ENCODE data around the gene CAB39.

Gene CAB39

GRCh38 chr2:230742781-230743180 is 30.1 kb downstream of the CAB39 start:
- TF ChIP-seq ZNF565 (CRISPR knock-in tag; conservative IDR thresholded peaks at IDR 0.05; ENCODE audit: low read depth) (no peak), ZNF8 (CRISPR knock-in tag; IDR thresholded peaks at IDR 0.05) (no peak), ZFP3 (CRISPR knock-in tag; IDR thresholded peaks at IDR 0.05) (no peak)
- no peak for ATAC-seq

- ATAC-seq: no peak
- TF ChIP-seq TCF4 (CRISPR knock-in tag; IDR thresholded peaks at IDR 0.05; ENCODE audit: borderline replicate concordance) (no peak), CREB5 (CRISPR knock-in tag; IDR thresholded peaks at IDR 0.05; ENCODE audit: low read depth) (no peak), ZNF70 (CRISPR knock-in tag; IDR thresholded peaks at IDR 0.05) (no peak), SNAI2 (CRISPR knock-in tag; IDR thresholded peaks at IDR 0.05) (no peak), CSRNP3 (CRISPR knock-in tag; IDR thresholded peaks at IDR 0.05) (no peak), ZNF565 (CRISPR knock-in tag; conservative IDR thresholded peaks at IDR 0.05; ENCODE audit: low read depth) (no peak), GLIS3 (CRISPR knock-in tag; IDR thresholded peaks at IDR 0.05) (no peak), ESRRG (CRISPR knock-in tag; IDR thresholded peaks at IDR 0.05) (no peak), CSDC2 (CRISPR knock-in tag; IDR thresholded peaks at IDR 0.05) (no peak), ZNF8 (CRISPR knock-in tag; IDR thresholded peaks at IDR 0.05) (no peak), ARNTL (CRISPR knock-in tag; IDR thresholded peaks at IDR 0.05; ENCODE audit: borderline replicate concordance, low read depth) (no peak), ZFP3 (CRISPR knock-in tag; IDR thresholded peaks at IDR 0.05) (no peak), ZFP30 (CRISPR knock-in tag; IDR thresholded peaks at IDR 0.05) (no peak), OSR1 (CRISPR knock-in tag; IDR thresholded peaks at IDR 0.05) (no peak), ISL1 (CRISPR knock-in tag; IDR thresholded peaks at IDR 0.05) (no peak), PATZ1 (CRISPR knock-in tag; IDR thresholded peaks at IDR 0.05; ENCODE audit: borderline replicate concordance) (no peak)
Measured at GRCh38 chr2:230746213-230746612, 33.6 kb downstream of the CAB39 start.

- ATAC-seq: no peak
- TF ChIP-seq ZNF565 (CRISPR knock-in tag; conservative IDR thresholded peaks at IDR 0.05; ENCODE audit: low read depth) (no peak), CSRNP3 (CRISPR knock-in tag; IDR thresholded peaks at IDR 0.05) (no peak), TCF4 (CRISPR knock-in tag; IDR thresholded peaks at IDR 0.05; ENCODE audit: borderline replicate concordance) (no peak), ZNF8 (CRISPR knock-in tag; IDR thresholded peaks at IDR 0.05) (no peak), ZNF70 (CRISPR knock-in tag; IDR thresholded peaks at IDR 0.05) (no peak), ZFP30 (CRISPR knock-in tag; IDR thresholded peaks at IDR 0.05) (no peak), GLIS3 (CRISPR knock-in tag; IDR thresholded peaks at IDR 0.05) (no peak), SNAI2 (CRISPR knock-in tag; IDR thresholded peaks at IDR 0.05) (no peak), PPARA (CRISPR knock-in tag; IDR thresholded peaks at IDR 0.05; ENCODE audit: borderline replicate concordance) (no peak), TOX (CRISPR knock-in tag; IDR thresholded peaks at IDR 0.05; ENCODE audit: borderline replicate concordance) (no peak), PATZ1 (CRISPR knock-in tag; IDR thresholded peaks at IDR 0.05; ENCODE audit: borderline replicate concordance) (no peak)
Measured at GRCh38 chr2:230748087-230748486, 35.4 kb downstream of the CAB39 start.

- TF ChIP-seq PPARA (CRISPR knock-in tag; IDR thresholded peaks at IDR 0.05; ENCODE audit: borderline replicate concordance) (no peak), POU6F1 (CRISPR knock-in tag; IDR thresholded peaks at IDR 0.05; ENCODE audit: borderline replicate concordance, low read depth) (no peak), PATZ1 (CRISPR knock-in tag; IDR thresholded peaks at IDR 0.05; ENCODE audit: borderline replicate concordance) (no peak), ZNF565 (CRISPR knock-in tag; conservative IDR thresholded peaks at IDR 0.05; ENCODE audit: low read depth) (no peak), ZFP3 (CRISPR knock-in tag; IDR thresholded peaks at IDR 0.05) (no peak), BACH2 (CRISPR knock-in tag; IDR thresholded peaks at IDR 0.05; ENCODE audit: borderline replicate concordance) (no peak), CSDC2 (CRISPR knock-in tag; IDR thresholded peaks at IDR 0.05) (no peak), ZNF70 (CRISPR knock-in tag; IDR thresholded peaks at IDR 0.05) (no peak)
- no peak for ATAC-seq
Measured at GRCh38 chr2:230749111-230749510, 36.5 kb downstream of the CAB39 start.

Measured in SK-N-SH treated with all-trans-retinoic acid at 6 μM for 48 hours (cell line).